SU-DHL-6 (cell line): Measurements from ENCODE around the gene FBXW5.

ENCODE experiments used
- EZH2phosphoT487 ChIP-seq: fragments of 200-600 bp; sonication (generic), shearing (Covaris generic); conservative IDR thresholded peaks from 2 replicates; pipeline ENCODE4 v1.6.1; 2018; ENCODE audit warnings: mild to moderate bottlenecking, antibody characterized with exemption, low read length, moderate library complexity, mixed read lengths
- TF ChIP-seq, protein P1 (sequence below): fragments of 200-600 bp; sonication (generic); IDR thresholded peaks from one replicate; pipeline ENCODE4 v1.5.1; 2017; ENCODE audit warnings: antibody characterized with exemption, mild to moderate bottlenecking, low read length, moderate library complexity; ENCODE audit not compliant: insufficient read depth, poor library complexity, severe bottlenecking

- TF ChIP-seq, protein P1, sequence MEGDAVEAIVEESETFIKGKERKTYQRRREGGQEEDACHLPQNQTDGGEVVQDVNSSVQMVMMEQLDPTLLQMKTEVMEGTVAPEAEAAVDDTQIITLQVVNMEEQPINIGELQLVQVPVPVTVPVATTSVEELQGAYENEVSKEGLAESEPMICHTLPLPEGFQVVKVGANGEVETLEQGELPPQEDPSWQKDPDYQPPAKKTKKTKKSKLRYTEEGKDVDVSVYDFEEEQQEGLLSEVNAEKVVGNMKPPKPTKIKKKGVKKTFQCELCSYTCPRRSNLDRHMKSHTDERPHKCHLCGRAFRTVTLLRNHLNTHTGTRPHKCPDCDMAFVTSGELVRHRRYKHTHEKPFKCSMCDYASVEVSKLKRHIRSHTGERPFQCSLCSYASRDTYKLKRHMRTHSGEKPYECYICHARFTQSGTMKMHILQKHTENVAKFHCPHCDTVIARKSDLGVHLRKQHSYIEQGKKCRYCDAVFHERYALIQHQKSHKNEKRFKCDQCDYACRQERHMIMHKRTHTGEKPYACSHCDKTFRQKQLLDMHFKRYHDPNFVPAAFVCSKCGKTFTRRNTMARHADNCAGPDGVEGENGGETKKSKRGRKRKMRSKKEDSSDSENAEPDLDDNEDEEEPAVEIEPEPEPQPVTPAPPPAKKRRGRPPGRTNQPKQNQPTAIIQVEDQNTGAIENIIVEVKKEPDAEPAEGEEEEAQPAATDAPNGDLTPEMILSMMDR: no peak
- TF ChIP-seq EZH2phosphoT487: no peak
These were observed 12.1 kb upstream of the FBXW5 start for GRCh38 chr9:136956604-136957003.
